HCT116 (cell line): ENCODE data around the gene USP48. TPM values are rescaled to one million over a fixed set of nuclear protein-coding genes. Genes with fewer than 3 reads are reported as not detected.

Experiments used
- ATAC-seq: fragments of 200-7000 bp; cut with Tn5 transposase; 2 replicates; pipeline ENCODE4 v1.9.1; 2020; ENCODE audit warnings: mild to moderate bottlenecking, moderate library complexity
- BruUV-seq: library from RNA; stranded (reverse); fragments of 400-500 nt; replicated peaks from 2 replicates; lab custom pipeline; 2021; lab: Mats Ljungman, UMichigan
- CTCF ChIA-PET: fragments of 300-600 bp; sonication (Branson Sonifier 250); formaldehyde crosslinking; loops from one replicate; lab custom pipeline; 2021; ENCODE audit warnings: antibody characterized with exemption; lab: Charles Lee
- POLR2A ChIA-PET: fragments of 300-600, 350-600 bp; sonication (Branson Sonifier 250); formaldehyde crosslinking; loops from one replicate; lab custom pipeline; 2021; ENCODE audit warnings: antibody characterized with exemption; lab: Charles Lee
- RAD21 ChIA-PET, 2 experiments: fragments of 300-600 bp; sonication (Branson Sonifier 250); formaldehyde crosslinking; loops; one replicate each; lab custom pipeline; 2023; ENCODE audit warnings: low total read pairs in 2 of 2; ENCODE audit not compliant: uncharacterized antibody in 2 of 2, unreplicated experiment in 2 of 2, low non-redundant PET in 1 of 2; lab: Charles Lee
- DNase-seq: peaks from one replicate; pipeline ENCODE4 v3.0.0-alpha.2; 2010; ENCODE audit warnings: low read depth, low spot score
- H2AFZ ChIP-seq: fragments of 200-600 bp; shearing (Covaris generic), sonication (generic); 2 replicates; pipeline ENCODE4 v1.6.1; 2017; ENCODE audit warnings: low read depth, mixed run types, mixed read lengths, antibody characterized with exemption, low read length; ENCODE audit not compliant: poor library complexity, severe bottlenecking
- H3K27ac ChIP-seq: 2 replicates; pipeline ENCODE4 v1.5.1; 2012; ENCODE audit warnings: low read depth, low read length
- H3K27me3 ChIP-seq: fragments of 200-600 bp; sonication (generic); 2 replicates; pipeline ENCODE4 v1.6.1; 2016; ENCODE audit warnings: mixed run types, low read length, mixed read lengths; ENCODE audit not compliant: insufficient read depth
- H3K36me3 ChIP-seq, 2 experiments: fragments of 200-500 bp in 1 of 2; fragments of 200-600 bp in 1 of 2; sonication (Bioruptor generic) in 1 of 2; sonication (generic) in 1 of 2; 2 replicates each; pipeline versions ENCODE4 v1.5.1 to v1.6.1; 2014 to 2016; ENCODE audit warnings: low read length in 2 of 2, inconsistent platforms in 1 of 2, mixed read lengths in 1 of 2, mixed run types in 1 of 2; ENCODE audit not compliant: insufficient read depth in 2 of 2, control insufficient read depth in 1 of 2
- H3K4me1 ChIP-seq, 2 experiments: fragments of 200-600 bp in 1 of 2; sonication (generic) in 1 of 2; 2 replicates each; pipeline versions ENCODE4 v1.5.1 to v1.6.1; 2012 to 2017; ENCODE audit warnings: low read length in 2 of 2, inconsistent platforms in 1 of 2, mild to moderate bottlenecking in 1 of 2, mixed read lengths in 1 of 2, mixed run types in 1 of 2, moderate library complexity in 1 of 2; ENCODE audit not compliant: insufficient read depth in 2 of 2, control insufficient read depth in 1 of 2
- H3K4me2 ChIP-seq: fragments of 200-600 bp; sonication (generic); 2 replicates; pipeline ENCODE4 v1.6.1; 2017; ENCODE audit warnings: mixed run types, low read length, mixed read lengths
- H3K4me3 ChIP-seq, 2 experiments: fragments of 200-600 bp in 1 of 2; sonication (generic) in 1 of 2; replicated peaks in 1 of 2; 2 replicates each; pipeline ENCODE4 v1.5.1; 2011 to 2016; ENCODE audit warnings: low read length in 2 of 2, control low read depth in 1 of 2, low read depth in 1 of 2, mild to moderate bottlenecking in 1 of 2, mixed read lengths in 1 of 2, mixed run types in 1 of 2
- H3K79me2 ChIP-seq: fragments of 200-600 bp; sonication (generic); 2 replicates; pipeline ENCODE4 v1.6.1; 2017; ENCODE audit warnings: mild to moderate bottlenecking, mixed run types, low read length, moderate library complexity, mixed read lengths; ENCODE audit not compliant: insufficient read depth
- H3K9ac ChIP-seq: fragments of 200-600 bp; sonication (generic); 2 replicates; pipeline ENCODE4 v1.6.1; 2016; ENCODE audit warnings: low read length, mixed read lengths
- H3K9me2 ChIP-seq: fragments of 200-600 bp; sonication (generic), shearing (Covaris generic); 2 replicates; pipeline ENCODE4 v1.6.1; 2017; ENCODE audit warnings: mixed run types, mild to moderate bottlenecking, moderate library complexity; ENCODE audit not compliant: insufficient read depth
- H3K9me3 ChIP-seq, 2 experiments: fragments of 200-500 bp in 1 of 2; fragments of 200-600 bp in 1 of 2; sonication (Bioruptor generic) in 1 of 2; sonication (generic) in 1 of 2; 2 replicates each; pipeline ENCODE4 v1.6.1; 2014 to 2017; ENCODE audit warnings: low read length in 2 of 2, mixed read lengths in 2 of 2, inconsistent platforms in 1 of 2, low read depth in 1 of 2, mild to moderate bottlenecking in 1 of 2, mixed run types in 1 of 2, moderate library complexity in 1 of 2; ENCODE audit not compliant: control insufficient read depth in 1 of 2, insufficient read depth in 1 of 2
- H4K20me1 ChIP-seq: fragments of 200-600 bp; sonication (generic), shearing (Covaris generic); 2 replicates; pipeline ENCODE4 v1.6.1; 2017; ENCODE audit warnings: mixed run types, mild to moderate bottlenecking, moderate library complexity; ENCODE audit not compliant: insufficient read depth
- CBX3 ChIP-seq: IDR thresholded peaks from 2 replicates; pipeline ENCODE4 v1.6.1; 2012; ENCODE audit warnings: low read depth
- CEBPB ChIP-seq: IDR thresholded peaks from 2 replicates; pipeline ENCODE4 v1.6.1; 2012; ENCODE audit warnings: low read depth
- CTCF ChIP-seq, 3 experiments: fragments of 200-600 bp in 1 of 3; sonication (generic) in 1 of 3; IDR thresholded peaks in 2 of 3; conservative IDR thresholded peaks in 1 of 3; 2 replicates each; pipeline ENCODE4 v1.5.1; 2012 to 2017; ENCODE audit warnings: low read depth in 2 of 3, low read length in 2 of 3, antibody characterized with exemption in 1 of 3, borderline replicate concordance in 1 of 3, control low read depth in 1 of 3, mild to moderate bottlenecking in 1 of 3, mixed read lengths in 1 of 3, mixed run types in 1 of 3, moderate library complexity in 1 of 3; ENCODE audit not compliant: insufficient read depth in 1 of 3
- EZH2phosphoT487 ChIP-seq: fragments of 200-600 bp; IDR thresholded peaks from 2 replicates; pipeline ENCODE4 v1.6.1; 2018; ENCODE audit warnings: antibody characterized with exemption, borderline replicate concordance
- FOSL1 ChIP-seq: IDR thresholded peaks from 2 replicates; pipeline ENCODE4 v1.6.1; 2012; ENCODE audit warnings: low read depth
- POLR2A ChIP-seq: IDR thresholded peaks from 2 replicates; pipeline ENCODE4 v1.7.0; 2011; ENCODE audit warnings: borderline replicate concordance; ENCODE audit not compliant: insufficient read depth, insufficient read length; ENCODE audit errors: extremely low read depth
- SIN3A ChIP-seq: IDR thresholded peaks from 2 replicates; pipeline ENCODE4 v1.6.1; 2012; ENCODE audit warnings: low read depth
- ZNF274 ChIP-seq: fragments of 200-500 bp; sonication (Bioruptor generic); IDR thresholded peaks from 2 replicates; pipeline ENCODE4 v1.6.1; 2014; ENCODE audit warnings: mild to moderate bottlenecking, low read depth, low read length, inconsistent platforms
- intact Hi-C: fragments of 100-400 bp; cut with micrococcal nuclease; formaldehyde crosslinking; loops from 2 replicates; pipeline ENCODE4 v1.10.0; 2022
- total RNA-seq: library from RNA; stranded (reverse); gene quantifications from one replicate; pipeline ENCODE4 v1.2.1, GENCODE V29; 2021; ENCODE audit not compliant: unreplicated experiment
- TF ChIP-seq, protein P1 (sequence below): IDR thresholded peaks from 2 replicates; pipeline ENCODE4 v1.6.1; 2012; ENCODE audit warnings: low read depth
- TF ChIP-seq, protein P2 (sequence below): IDR thresholded peaks from 2 replicates; pipeline ENCODE4 v1.6.1; 2011; ENCODE audit warnings: mild to moderate bottlenecking, low read length, moderate library complexity; ENCODE audit not compliant: insufficient replicate concordance; ENCODE audit errors: extremely low read depth

The USP48 gene
- total RNA-seq, 1 experiment from 2014 or later: 54.8 TPM

GRCh38 chr1:21681426-21681825, 101.5 kb downstream of the USP48 start:
- TF ChIP-seq CEBPB: no peak
- no peak for TF ChIP-seq CBX3
- no peak for TF ChIP-seq EZH2phosphoT487
- TF ChIP-seq SIN3A: no peak
- TF ChIP-seq, all 23 proteins: peak for 0
- no peak overlapping the region for H3K9ac ChIP-seq
- H3K27me3 ChIP-seq: no peaks in the 10 kb centered on the region
- no peaks in the 10 kb centered on the region for H3K4me1 ChIP-seq
- CTCF ChIA-PET: no interaction called here
- no peak overlapping the region for H3K4me3 ChIP-seq
- no peak overlapping the region for H3K4me2 ChIP-seq
- H3K79me2 ChIP-seq: no peaks in the 10 kb centered on the region
- H4K20me1 ChIP-seq: peaks cover 3% of the 10 kb centered on the region; the same call in 1 of the 2 replicates
- intact Hi-C loops: no loop called here
- no TSS peak for BruUV-seq
- RAD21 ChIA-PET: no interaction called here
- H3K9me2 ChIP-seq: no peaks in the 10 kb centered on the region
- ATAC-seq: no peak
- H3K36me3 ChIP-seq: peaks cover 3 to 6% of the 10 kb centered on the region in 2 experiments; a peak in 2 of 4 replicates
- H2AFZ ChIP-seq: no peak overlapping the region
- H3K27ac ChIP-seq: no peak overlapping the region
- H3K9me3 ChIP-seq: no peaks in the 10 kb centered on the region
- POLR2A ChIA-PET: no interaction called here
- DNase-seq: no peak

DNA sequence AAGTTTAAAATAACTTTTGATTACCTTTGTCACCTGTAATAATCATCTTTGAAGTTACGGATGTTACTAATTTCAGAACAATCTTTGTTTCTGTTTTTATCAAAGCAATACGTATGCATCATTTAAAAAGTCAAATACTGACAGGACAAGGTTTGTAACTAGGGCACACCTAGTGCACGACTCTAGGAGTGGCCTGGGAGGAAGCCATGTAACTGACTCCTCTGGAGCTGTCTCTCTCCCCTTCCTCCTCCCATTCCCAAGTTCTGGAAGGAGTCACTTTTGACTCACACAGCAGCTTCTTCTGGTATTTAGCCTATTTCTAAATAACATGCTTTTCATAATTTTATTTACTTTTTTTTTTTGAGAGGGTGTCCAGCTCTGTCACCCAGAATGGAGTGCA, 102.0 kb downstream of the USP48 start:
- ChIA-PET CTCF (no interaction called here), POLR2A (no interaction called here), RAD21 (no interaction called here)
- no peak for ATAC-seq
- no peak overlapping the region for H3K9ac ChIP-seq
- BruUV-seq: no TSS peak
- H3K4me1 ChIP-seq: no peaks in the 10 kb centered on the region
- no peaks in the 10 kb centered on the region for H3K9me3 ChIP-seq
- no peaks in the 10 kb centered on the region for H3K27me3 ChIP-seq
- peaks cover 3% of the 10 kb centered on the region; the same call in 1 of the 2 replicates for H4K20me1 ChIP-seq
- DNase-seq: no peak
- no peak overlapping the region for H3K4me2 ChIP-seq
- H3K79me2 ChIP-seq: no peaks in the 10 kb centered on the region
- peaks cover 3% of the 10 kb centered on the region in 2 experiments; a peak in 2 of 4 replicates for H3K36me3 ChIP-seq
- TF ChIP-seq, protein P1, sequence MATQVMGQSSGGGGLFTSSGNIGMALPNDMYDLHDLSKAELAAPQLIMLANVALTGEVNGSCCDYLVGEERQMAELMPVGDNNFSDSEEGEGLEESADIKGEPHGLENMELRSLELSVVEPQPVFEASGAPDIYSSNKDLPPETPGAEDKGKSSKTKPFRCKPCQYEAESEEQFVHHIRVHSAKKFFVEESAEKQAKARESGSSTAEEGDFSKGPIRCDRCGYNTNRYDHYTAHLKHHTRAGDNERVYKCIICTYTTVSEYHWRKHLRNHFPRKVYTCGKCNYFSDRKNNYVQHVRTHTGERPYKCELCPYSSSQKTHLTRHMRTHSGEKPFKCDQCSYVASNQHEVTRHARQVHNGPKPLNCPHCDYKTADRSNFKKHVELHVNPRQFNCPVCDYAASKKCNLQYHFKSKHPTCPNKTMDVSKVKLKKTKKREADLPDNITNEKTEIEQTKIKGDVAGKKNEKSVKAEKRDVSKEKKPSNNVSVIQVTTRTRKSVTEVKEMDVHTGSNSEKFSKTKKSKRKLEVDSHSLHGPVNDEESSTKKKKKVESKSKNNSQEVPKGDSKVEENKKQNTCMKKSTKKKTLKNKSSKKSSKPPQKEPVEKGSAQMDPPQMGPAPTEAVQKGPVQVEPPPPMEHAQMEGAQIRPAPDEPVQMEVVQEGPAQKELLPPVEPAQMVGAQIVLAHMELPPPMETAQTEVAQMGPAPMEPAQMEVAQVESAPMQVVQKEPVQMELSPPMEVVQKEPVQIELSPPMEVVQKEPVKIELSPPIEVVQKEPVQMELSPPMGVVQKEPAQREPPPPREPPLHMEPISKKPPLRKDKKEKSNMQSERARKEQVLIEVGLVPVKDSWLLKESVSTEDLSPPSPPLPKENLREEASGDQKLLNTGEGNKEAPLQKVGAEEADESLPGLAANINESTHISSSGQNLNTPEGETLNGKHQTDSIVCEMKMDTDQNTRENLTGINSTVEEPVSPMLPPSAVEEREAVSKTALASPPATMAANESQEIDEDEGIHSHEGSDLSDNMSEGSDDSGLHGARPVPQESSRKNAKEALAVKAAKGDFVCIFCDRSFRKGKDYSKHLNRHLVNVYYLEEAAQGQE: no peak
- TF ChIP-seq SIN3A: no peak
- no peak for TF ChIP-seq FOSL1
- no peak for TF ChIP-seq CBX3
- no peak for TF ChIP-seq CTCF (IDR thresholded peaks at IDR 0.05 in 2 of 3, conservative IDR thresholded peaks at IDR 0.05 in 1 of 3; ENCODE audit: borderline replicate concordance in 1 of 3, insufficient read depth in 1 of 3, low read depth in 2 of 3, low read length in 2 of 3)
- TF ChIP-seq POLR2A: no peak
- no peak for TF ChIP-seq ZNF274
- TF ChIP-seq, protein P2, sequence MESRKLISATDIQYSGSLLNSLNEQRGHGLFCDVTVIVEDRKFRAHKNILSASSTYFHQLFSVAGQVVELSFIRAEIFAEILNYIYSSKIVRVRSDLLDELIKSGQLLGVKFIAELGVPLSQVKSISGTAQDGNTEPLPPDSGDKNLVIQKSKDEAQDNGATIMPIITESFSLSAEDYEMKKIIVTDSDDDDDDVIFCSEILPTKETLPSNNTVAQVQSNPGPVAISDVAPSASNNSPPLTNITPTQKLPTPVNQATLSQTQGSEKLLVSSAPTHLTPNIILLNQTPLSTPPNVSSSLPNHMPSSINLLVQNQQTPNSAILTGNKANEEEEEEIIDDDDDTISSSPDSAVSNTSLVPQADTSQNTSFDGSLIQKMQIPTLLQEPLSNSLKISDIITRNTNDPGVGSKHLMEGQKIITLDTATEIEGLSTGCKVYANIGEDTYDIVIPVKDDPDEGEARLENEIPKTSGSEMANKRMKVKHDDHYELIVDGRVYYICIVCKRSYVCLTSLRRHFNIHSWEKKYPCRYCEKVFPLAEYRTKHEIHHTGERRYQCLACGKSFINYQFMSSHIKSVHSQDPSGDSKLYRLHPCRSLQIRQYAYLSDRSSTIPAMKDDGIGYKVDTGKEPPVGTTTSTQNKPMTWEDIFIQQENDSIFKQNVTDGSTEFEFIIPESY: no peak
- intact Hi-C loops: no loop called here
- H3K9me2 ChIP-seq: no peaks in the 10 kb centered on the region
- no peak overlapping the region for H3K27ac ChIP-seq
- H3K4me3 ChIP-seq: no peak overlapping the region
- H2AFZ ChIP-seq: no peak overlapping the region
